NT2/D1 (cell line): ENCODE data around the gene RBFOX1.

Experiments
- SUZ12 ChIP-seq: IDR thresholded peaks from 2 replicates; pipeline ENCODE4 v1.6.1; 2011; ENCODE audit not compliant: insufficient read length, insufficient read depth; ENCODE audit errors: extremely low read depth
- ZNF274 ChIP-seq: IDR thresholded peaks from 2 replicates; pipeline ENCODE4 v1.6.1; 2011; ENCODE audit warnings: mild to moderate bottlenecking, low read depth, low read length

GRCh38 chr16:7714775-7715174 lies 382.1 kb downstream of the RBFOX1 start:
- no peak for TF ChIP-seq SUZ12
- TF ChIP-seq ZNF274: no peak
